GM18508 (cell line): ENCODE measurements around the gene RABGGTA.

Experiments used
- ATAC-seq: cut with Tn5 transposase; IDR thresholded peaks from one replicate; pipeline ENCODE4 v1.9.1; 2021; ENCODE audit warnings: moderate number of reproducible peaks; ENCODE audit not compliant: insufficient read depth, unreplicated experiment

The RABGGTA gene

GRCh38 chr14:24304019-24304387 is 32.6 kb upstream of the RABGGTA start:
- ATAC-seq = no peak

- ATAC-seq = no peak
Measured at GRCh38 chr14:24300326-24300980, 29.1 kb upstream of the RABGGTA start.

- ATAC-seq = no peak
Measured at GRCh38 chr14:24299255-24300191, 28.1 kb upstream of the RABGGTA start, which contains the start of the genes DHRS1 and NOP9. Gene DHRS1 (minus strand): TSS chr14:24299780. CDS start chr14:24299106, 674 bp downstream. Gene NOP9 (plus strand): TSS chr14:24299850. CDS start chr14:24299955, 105 bp downstream.

GRCh38 chr14:24298892-24299254 is 27.5 kb upstream of the RABGGTA start:
- no peak for ATAC-seq

GRCh38 chr14:24297190-24297964 is 26.0 kb upstream of the RABGGTA start:
- no peak for ATAC-seq

GRCh38 chr14:24296341-24297157 is 25.2 kb upstream of the RABGGTA start:
- no peak for ATAC-seq

- ATAC-seq = no peak
Measured at GRCh38 chr14:24293525-24293924, 22.1 kb upstream of the RABGGTA start.

GRCh38 chr14:24292118-24292807 is 20.9 kb upstream of the RABGGTA start:
- no peak for ATAC-seq

- ATAC-seq = no peak
Measured at GRCh38 chr14:24291446-24292117, 20.2 kb upstream of the RABGGTA start.

- ATAC-seq = no peak
Measured at GRCh38 chr14:24290746-24291145, 19.3 kb upstream of the RABGGTA start.

GRCh38 chr14:24289649-24290280 is 18.4 kb upstream of the RABGGTA start:
- no peak for ATAC-seq

GRCh38 chr14:24286996-24287395 is 15.6 kb upstream of the RABGGTA start:
- no peak for ATAC-seq

- ATAC-seq = no peak
Measured at GRCh38 chr14:24285351-24285750, 14.0 kb upstream of the RABGGTA start.

GRCh38 chr14:24284501-24285035 is 13.2 kb upstream of the RABGGTA start:
- ATAC-seq = no peak

- ATAC-seq = no peak
Measured at GRCh38 chr14:24283796-24284460, 12.5 kb upstream of the RABGGTA start.

- ATAC-seq = no peak
Measured at GRCh38 chr14:24282736-24283135, 11.3 kb upstream of the RABGGTA start.

- ATAC-seq = no peak
Measured at GRCh38 chr14:24281636-24282035, 10.2 kb upstream of the RABGGTA start.
